Middle frontal gyrus (tissue), 1 donor: Measurements from ENCODE around the gene PPP1R15A.
"Not testable (repeated sequence)": the region's sequence is repeated elsewhere in the genome, so short reads cannot be mapped to it uniquely, and the experiment has no call there.

Experiments
- DNase-seq: peaks from one replicate; pipeline ENCODE4 v3.0.0-alpha.2; 2015; ENCODE audit warnings: low spot score; ENCODE audit errors: extremely low spot score

PPP1R15A gene

DNA sequence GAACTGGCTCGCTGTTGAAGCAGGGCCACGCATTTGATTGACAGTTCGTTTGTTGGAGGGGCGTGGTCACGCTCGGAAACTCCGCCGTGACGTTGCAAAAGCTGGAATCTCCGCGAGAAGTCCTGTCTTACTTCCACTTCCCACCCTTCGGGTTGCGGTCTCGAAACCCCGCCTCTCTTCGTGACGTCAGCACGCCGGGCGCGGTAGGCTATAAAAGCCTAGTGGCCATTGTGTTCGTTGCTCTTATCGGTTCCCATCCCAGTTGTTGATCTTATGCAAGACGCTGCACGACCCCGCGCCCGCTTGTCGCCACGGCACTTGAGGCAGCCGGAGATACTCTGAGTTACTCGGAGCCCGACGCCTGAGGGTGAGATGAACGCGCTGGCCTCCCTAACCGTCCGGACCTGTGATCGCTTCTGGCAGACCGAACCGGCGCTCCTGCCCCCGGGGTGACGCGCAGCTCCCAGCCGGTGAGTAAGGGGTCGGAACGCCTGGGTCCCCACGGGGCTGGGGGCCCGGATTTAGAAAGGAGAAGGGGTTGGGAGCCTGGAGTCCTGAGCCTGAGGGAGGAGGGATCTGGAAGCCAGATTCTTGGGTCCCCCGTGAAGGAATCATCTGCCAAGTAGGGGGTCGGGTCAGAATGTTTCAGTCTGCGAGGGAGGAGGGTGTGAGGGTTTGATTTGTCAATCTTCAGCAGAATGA, at the start of gene PPP1R15A:
Gene PPP1R15A (plus strand): TSS at position 240 of the 702 bp plus-strand sequence. CDS start 813 bp downstream, outside the sequence.
- peak; percentile 95 for DNase-seq

DNA sequence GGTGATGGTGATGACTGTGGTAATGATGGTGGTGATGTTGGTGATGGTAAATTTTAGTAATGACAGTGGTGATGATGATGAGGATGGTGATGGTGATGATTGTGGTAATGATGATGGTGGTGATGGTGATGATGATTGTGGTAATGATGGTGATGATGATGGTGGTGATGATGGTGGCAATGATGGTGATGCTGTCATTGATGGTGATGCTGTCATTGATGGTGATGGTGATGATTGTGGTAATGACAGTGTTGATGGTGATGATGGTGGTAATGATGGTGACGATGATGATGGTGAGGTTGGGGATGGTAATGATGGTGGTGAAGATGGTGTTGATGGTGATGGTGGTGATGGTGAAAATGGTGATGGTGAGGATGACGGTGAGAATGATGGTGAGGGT, 49.7 kb upstream of the PPP1R15A start:
- DNase-seq: no peak

DNA sequence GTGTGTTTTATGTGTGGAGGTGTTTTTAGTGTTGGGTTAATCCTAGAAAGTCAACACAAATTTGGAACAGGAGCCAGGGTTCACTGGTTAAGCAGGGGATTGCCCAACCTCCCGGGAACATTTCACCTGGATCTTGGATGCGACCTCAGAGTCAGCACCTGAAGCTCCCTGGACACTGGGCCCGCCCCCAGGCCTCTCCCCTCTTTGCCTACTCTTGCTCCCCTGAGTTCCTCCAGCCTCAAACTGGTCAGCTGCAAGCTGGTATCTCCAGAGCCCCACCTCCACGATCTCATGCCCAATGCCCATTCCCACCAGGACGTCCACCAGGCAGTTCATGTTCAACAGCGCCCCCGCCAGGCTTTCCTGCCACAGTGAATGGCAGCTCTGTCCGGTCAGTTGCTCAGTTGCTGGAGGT, 45.6 kb upstream of the PPP1R15A start:
- no peak for DNase-seq

DNA sequence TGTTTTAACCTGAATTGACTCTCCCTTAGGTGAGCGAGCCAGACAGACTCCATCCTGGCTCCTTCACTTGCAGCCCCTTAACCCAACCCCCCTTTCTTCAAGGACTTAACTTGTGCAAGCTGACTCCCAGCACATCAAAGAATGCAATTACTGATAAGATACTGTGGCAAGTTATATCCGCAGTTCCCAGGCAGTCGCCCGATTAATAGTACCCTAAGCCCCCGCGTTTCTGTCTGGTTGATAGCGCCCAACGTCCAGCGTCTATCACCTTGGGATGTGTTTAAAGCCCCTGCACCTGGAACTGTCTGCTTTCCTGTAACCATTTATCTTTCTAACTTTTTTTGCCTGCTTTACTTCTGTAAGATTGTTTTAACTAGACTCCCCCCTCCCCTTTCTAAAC, 42.1 kb upstream of the PPP1R15A start:
- no peak for DNase-seq

DNA sequence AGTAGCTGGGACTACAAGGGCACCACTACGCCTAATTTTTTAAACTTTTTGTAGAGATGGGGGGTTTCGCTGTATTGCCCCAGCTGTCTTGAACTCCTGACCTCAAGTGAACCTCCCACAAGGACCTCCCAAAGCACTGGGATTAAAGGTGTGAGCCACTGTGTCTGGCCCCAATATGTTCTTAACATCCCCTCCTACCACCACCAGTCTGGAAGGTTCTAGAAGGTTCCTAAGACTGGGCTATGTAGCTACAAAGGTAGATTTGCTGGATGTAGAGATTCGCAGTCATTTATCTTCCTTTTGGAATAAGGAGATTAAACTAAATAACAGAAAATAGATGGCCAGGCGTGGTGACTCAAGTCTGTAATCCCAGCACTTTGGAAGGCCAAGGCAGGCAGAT, 41.3 kb upstream of the PPP1R15A start:
- DNase-seq: no peak

DNA sequence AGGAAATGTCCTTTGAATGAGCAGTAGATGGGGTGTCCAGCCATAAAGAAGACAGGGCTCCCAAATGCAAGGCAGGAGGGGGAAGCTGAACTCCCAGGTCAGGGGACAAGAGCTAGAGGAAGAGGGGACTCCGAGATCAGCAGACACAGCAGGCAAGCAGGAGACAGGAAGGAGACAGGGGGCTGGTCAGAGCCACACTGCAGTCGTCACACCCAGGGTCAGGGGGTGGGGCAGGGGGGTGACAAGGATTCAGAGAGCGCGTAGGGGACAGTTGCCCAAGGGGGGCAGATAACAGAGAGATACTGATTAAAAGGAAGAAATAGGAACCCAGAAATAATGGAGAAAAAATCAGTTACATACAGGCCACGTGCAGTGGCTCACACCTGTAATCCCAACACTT, 39.2 kb upstream of the PPP1R15A start:
- no peak for DNase-seq

DNA sequence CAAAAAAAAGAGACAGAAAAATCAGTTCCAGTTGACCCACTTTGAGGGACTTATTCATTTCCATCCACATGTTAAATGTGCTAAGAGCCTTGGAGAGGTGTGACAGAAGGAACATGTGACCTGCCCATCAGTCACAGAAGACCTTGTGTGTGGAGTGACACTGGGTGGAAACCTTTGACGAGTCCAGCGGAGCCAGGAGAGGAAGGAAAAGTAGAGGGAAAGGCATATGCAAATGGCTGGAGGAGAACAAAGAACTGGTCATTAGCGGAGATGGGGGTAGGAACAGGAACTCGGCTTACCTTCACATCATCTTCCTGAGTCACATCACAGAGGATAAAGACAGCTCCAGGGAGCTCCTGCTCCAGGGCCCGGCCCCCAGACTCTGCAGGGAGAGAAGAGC, 38.2 kb upstream of the PPP1R15A start:
- DNase-seq: no peak

DNA sequence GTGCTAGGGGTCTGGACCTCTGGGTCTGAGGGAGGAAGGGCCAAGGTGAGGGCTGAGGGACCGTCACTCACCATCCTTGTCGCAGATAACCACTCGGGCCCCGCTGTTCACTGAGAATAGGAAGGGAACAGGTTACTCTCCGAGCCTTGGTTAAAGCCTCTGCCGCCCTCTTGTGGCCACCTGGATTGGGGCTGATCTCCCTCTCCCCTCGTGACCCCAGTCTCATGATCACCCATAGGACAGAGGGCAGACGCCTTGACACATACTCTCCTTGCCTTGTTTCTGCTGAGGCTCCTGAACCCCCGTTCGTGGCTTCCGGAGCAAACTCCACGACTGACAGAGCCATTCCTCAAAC, 36.5 kb upstream of the PPP1R15A start:
- peak; percentile 79 for DNase-seq

DNA sequence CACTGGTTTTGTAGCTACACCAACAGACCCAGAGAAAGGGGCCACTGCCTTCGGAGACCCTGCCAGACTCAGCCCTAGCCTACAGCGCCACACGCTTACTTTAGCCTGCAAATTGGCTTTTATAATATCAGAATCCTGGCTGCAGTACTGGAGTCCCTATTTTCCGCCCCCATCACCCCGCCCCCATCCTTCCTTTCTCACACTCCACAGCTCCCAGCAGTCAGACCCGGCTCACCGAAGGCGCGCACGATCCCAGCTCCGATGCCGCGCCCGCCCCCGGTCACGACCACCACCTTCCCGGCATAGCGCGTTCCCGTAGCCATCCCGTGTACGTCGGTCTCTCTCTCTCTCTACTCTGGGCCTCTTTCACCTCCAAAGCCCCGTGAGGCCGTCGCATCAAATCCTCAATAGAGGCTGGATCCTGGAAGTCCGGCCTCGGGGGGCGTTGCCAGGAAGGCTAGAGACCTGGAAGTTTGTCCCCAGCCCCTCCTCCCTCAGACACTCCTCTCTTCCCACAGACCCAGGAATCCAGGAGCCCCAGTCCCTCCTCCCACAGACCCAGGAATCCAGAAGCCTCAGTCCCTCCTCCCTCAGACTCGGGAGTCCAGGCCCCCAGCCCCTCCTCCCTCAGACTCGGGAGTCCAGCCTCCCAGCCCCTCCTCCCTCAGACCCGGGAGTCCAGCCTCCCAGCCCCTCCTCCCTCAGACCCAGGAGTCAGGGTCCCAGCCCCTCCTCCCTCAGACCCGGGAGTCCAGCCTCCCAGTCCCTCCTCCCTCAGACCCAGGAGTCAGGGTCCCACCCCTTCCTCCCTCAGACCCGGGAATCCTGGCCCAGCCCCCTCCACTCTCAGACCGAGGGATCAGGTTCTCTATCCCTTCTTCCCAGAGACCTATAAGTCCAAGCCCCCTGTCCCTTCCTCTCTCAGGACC, 35.9 kb upstream of the PPP1R15A start, which contains the start of gene HSD17B14:
Gene HSD17B14 (minus strand): TSS at position 403 of the 929 bp plus-strand sequence. CDS start 80 bp downstream, at position 323.
- no peak for DNase-seq

DNA sequence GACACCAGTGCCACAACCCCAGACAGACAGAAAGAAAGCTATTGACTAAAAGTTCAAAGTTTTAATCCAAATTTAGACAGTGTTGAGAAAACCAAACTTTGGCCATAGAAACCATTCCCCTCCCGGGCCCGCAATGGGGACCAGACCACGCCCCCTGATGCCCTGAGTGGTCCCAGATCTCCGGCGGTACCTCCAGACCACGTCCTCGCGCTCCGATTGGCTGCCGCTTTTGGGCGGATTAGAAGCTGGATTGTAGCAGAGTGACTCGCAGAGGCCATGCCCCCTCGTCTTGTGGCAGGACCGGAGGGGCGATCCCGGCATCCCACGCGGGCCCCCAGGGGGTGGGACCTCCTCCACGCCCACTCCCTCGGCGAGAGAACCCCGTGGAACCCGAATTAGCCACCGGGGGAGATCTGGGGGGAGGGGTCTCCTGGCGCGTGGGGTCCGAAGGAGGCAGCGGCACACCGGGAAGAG, 35.1 kb upstream of the PPP1R15A start:
- DNase-seq: peak; percentile 42

DNA sequence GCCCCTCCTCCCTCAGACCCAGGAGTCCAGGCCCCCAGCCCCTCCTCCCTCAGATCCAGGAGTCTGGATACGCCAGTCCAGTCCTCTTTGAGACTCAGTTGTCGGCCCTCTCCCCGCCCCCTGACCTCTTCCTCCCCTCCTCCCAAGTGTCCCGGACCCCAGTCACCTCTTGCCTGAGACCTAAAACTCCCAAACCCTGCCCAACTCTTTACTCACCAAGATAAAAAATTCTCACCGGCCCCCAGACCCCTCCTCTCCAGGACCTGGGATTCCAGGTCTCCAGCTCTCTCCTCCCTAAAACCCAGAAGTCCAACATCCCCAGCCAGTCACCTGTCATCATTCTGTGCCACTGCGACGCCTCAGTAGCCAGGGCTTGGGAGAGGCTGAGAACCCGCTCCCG, 34.5 kb upstream of the PPP1R15A start:
- no peak for DNase-seq

DNA sequence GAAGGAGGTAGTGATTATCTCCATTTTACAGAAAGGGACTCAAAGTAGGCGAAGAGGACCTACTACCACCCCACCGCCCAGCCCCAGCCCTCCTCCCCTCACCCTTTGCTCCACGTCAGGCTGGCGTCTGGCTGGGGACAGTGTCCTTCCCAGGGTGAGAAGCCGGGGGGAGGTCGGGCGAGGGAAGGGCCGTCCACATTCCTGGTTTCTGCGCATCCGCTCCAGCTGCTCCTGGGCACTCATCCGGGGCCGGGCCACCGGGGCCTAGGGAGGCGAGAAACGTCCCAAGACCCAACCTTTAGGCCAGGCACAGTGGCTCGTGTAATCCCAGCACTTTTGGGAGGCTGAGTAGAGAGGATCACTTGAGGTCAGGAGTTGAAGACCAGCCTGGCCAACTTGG, 31.2 kb upstream of the PPP1R15A start:
- DNase-seq: no peak

DNA sequence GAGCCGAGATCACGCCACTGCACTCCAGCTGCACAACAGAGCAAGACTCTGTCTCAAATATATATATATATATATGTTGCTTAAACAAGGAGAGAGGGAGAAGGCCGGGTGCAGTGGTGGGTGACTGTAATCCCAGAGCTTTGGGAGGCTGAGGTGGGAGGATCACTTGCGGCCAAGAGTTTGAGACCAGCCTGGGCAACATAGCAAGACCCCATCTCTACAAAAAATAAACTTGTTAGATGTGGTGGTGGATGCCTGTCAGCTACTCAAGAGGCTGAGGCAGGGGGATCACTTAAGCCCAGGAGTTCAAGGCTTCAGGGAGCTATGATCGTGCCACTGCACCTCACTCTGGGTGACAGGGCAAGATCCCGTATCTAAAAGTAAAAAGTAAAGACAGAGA, 30.6 kb upstream of the PPP1R15A start:
- DNase-seq: no peak

DNA sequence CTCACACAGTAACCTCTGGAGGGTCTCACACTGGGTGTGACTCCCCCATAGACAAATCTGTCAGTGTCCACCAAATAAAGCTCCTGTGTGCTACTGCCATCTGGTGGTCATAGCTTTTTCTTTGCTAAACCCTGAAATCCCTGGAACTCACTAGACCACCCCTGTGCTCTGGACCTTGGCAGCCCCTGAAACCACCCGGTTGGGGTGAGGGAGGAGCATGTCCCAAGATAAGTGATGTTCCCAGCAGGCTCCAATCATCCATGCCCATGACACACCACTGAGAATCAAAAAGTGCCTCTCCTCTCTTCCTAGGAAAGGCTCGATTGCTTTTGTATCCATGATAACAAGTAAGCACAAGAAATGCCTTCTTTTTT, 29.4 kb upstream of the PPP1R15A start:
- peak; percentile 15 for DNase-seq

DNA sequence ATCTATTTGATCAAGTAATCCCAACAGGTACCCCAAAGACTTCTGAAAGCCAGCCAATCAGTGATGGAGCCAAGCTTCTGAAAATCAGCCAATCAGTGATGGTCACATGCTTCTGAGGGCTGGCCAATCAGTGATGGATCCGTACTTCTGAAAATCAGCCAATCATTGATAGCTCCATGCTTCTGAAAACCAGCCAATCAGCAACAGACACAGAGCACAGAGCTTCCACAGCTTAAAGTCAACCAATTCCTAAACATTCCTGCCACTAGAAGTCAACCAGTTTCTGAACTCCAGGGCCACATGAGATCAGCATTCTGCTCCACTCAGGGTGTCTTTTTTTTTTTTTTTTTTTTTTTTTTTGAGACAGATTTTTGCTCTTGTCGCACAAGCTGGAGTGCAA, 27.7 kb upstream of the PPP1R15A start:
- DNase-seq: no peak

DNA sequence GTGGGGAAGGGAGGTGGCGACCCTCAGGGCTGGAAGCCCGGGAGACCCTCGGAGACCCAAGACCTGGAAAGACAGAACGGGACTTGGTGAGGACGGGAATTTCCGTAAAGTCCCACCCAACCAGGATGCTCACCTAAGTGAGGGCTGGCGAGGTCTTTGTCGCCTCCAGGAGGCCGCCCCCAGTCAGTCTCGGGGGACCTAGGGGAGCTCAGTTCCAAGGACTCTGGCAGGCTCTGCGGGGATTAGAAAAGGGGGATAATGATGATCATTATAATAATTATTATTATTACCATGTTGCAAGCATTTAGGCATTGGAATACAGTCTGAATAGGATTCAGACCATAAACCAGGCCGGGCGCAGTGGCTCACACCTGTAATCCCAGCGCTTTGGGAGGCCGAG, 26.8 kb upstream of the PPP1R15A start:
- no peak for DNase-seq

DNA sequence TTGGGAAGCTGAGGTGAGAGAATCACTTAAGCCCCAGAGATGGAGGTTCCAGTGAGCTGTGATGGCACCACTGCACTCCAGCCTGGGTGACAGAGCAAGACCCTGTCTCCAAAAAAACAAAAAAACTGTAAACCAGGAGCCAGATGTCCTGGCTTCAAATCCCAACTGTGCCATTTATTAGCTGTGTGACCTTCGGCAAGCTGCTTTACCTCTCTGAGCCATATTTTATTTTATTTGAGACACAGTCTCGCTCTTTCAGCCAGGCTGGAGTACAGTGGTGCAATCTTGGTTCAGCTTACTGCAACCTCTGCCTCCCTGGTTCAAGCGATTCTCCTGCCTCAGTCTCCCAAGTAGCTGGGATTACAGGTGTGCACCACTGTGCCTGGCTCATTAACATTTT, 25.6 kb upstream of the PPP1R15A start:
- DNase-seq: not testable (repeated sequence)

DNA sequence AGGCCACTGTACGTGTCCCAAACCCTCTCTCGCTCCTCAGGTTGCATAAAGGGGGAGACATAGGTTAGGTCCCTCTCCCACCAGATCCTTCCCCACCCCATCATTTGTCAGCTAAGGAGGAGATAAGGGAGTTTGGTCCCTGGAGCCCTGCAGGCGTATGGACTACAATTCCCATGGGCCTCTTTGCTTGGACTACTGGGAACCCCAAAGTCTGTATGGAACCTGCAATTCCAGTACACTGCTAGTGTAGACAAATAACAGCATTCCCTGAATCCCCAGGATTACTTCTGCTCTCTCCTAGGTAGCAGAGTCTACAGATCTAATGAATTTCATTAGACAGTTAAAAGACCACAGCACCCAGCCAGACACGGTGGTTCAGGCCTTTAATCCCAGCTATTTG, 19.9 kb upstream of the PPP1R15A start:
- no peak for DNase-seq

DNA sequence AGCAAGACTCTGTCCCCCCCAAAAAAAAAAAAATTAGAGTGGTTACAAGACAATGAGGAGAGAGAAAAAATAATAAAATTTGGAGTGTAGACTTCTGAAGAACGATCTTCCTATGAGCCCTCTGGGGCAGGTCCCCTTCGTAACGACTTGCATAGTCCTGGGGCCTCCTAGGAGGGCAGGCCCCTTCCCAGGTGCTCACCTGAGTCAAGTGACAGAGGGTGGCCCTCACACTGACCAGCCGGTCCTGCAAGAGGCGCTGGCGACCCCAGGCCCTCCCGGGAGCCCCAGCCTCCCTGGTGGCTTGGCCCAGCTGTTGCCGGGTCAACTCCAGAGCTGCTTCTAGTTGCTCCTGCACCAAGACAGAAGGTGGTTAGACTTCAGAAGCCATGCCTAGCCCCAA, 18.7 kb upstream of the PPP1R15A start:
- no peak for DNase-seq

DNA sequence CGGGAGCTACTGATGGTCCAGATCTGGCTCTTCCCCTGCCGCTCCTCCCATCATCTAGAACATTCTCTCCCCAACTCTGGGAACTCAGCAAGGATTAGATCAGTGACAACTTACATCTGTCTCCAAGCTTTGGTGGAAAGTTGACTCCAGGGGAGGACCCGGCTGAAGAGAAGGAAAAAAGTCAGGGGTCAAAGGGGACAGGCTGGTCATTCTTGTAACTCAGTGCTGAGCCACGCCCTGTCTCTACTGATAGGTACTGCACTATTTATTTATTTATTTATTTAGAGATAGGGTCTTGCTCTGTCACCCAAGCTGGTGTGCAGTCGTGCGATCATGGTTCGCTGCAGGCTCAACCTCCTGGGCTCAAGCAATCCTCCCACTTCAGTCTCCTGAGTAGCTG, 18.1 kb upstream of the PPP1R15A start:
- DNase-seq: no peak

DNA sequence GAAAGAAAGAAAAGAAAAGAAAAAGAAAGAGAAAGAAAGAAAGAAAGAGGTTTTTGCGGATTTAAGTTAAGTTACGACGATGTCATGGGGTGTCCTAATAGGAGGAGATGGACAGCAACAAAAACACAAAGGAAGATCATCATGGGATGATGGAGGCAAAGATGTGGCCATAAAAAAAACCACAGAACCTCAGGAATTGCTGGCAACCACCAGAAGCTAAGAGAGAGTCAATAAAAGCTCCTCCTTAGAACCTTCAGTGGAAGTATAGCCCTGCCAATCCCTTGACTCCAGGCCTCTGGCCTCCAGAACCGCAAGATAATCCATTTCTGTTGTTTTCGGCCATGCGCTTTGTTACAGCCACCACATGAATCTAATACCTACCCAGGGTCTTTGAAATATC, 15.3 kb upstream of the PPP1R15A start:
- DNase-seq: no peak

DNA sequence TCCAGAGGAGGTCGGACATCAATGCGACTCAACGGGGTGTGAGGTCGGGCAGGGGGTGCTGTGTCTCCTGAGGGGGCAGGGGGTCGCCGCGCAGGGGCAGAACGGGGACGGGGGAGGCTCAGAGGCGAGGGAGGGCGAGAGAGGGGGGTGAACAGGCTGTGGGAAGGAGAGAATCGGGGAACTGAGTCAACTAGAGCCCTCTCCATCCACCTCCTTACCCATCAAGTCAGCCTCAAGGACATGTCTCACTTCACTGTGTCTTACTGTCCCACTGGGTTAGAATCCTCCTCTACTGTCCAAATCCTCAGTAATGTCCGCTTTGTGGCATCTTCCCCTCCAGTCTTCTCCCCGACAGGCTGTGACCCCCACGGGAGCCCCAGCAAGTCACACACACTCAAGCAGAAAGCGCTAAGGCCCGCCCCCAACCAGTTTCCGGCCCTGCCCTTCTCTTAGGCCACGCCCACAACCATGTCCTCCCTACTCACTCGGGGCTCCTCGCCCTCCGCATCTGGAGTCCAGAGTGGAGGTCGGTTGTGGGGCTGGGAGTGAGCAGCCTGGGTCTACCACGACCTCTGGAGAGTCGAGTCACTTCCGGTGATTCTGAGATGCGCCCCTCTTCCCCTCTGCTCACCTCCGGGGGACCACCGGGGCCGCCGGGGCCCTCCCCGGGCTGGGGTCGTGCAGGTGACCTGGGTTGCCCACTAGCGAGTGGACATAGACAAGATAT, 13.1 kb upstream of the PPP1R15A start:
- no peak for DNase-seq
